GM19099 (cell line): ENCODE measurements around the gene UBL4A.

Experiments used
- POLR2A ChIP-seq: IDR thresholded peaks from 3 replicates; pipeline ENCODE4 v1.6.1; 2011; ENCODE audit warnings: low read depth; ENCODE audit not compliant: insufficient read length; ENCODE audit errors: extremely low read depth

The UBL4A gene

DNA sequence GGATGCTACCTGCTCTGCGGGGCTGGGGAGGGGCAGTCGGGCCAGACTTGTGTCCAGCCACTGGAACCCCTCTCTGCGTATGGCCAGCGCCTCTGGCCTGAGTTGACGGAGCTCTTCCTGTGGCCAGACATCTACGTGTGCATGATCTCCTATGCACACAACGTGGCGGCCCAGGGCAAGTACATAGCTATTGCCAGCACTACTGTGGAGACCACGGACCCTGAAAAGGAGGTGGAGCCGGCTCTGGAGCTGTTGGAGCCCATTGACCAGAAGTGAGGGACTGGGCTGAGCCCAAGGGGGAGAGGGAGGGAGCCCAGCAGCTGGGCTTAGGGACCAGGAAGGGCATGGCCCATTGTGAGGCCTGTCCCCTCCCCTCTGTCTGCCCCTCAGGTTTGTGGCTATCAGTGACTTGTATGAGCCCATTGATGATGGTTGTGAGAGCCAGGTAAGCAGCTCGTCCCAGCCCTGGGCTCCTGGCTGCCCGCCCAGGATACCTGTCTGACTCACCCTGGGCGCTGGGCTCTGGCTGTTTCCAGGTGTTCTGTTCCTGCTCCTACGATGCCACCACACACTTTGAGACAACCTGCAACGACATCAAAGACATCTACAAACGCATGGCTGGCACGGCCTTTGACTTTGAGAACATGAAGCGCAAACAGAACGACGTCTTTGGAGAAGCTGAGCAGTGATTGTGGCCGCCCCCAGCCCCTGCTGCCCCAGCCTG lies 44.3 kb downstream of the UBL4A start:
- no peak for TF ChIP-seq POLR2A

- TF ChIP-seq POLR2A = no peak
These were observed 44.9 kb downstream of the UBL4A start for GRCh38 chrX:154441564-154441963.

- no peak for TF ChIP-seq POLR2A
These were observed 45.6 kb downstream of the UBL4A start for GRCh38 chrX:154440623-154441357.

- no peak for TF ChIP-seq POLR2A
These were observed 46.6 kb downstream of the UBL4A start for GRCh38 chrX:154439841-154440240.

DNA sequence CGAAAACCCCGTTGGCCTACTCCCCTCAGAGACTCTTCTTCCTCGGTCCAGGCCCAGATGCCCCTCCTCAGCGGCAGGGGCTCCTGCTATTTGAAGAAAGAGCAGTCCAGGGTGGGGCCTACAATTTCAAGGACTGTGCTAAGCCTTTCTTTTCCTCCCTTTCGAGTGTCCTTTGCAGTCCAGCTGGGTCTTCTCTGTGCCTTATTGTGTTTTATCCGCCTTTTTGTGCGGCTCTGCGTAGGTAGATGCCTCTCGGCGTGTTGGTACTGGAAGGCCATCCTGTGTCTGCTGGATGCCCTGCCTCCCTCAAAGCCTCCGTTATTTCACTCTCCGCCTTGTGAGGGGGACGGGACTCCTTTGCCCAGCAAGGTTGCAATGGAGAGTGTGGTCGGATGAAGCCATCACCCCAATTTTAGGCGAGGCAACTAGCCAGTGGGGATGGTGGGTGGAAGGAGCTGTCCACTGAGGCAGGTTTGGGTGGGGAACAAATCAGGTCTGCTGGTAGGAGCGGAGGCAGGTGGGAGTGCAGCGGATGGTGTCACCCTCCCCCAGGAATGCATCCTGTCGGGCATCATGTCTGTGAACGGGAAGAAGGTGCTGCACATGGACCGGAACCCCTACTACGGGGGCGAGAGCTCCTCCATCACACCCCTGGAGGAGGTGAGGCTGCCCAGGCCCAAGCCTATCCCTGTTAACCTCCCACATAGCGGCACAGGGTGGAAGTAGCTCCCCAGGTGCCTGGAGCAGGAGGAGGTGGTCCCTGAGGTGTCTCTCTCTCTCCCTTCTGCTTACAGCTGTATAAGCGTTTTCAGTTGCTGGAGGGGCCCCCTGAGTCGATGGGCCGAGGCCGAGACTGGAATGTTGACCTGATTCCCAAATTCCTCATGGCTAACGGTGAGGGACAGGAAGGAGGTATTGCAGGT lies 48.2 kb downstream of the UBL4A start:
- TF ChIP-seq POLR2A = no peak

DNA sequence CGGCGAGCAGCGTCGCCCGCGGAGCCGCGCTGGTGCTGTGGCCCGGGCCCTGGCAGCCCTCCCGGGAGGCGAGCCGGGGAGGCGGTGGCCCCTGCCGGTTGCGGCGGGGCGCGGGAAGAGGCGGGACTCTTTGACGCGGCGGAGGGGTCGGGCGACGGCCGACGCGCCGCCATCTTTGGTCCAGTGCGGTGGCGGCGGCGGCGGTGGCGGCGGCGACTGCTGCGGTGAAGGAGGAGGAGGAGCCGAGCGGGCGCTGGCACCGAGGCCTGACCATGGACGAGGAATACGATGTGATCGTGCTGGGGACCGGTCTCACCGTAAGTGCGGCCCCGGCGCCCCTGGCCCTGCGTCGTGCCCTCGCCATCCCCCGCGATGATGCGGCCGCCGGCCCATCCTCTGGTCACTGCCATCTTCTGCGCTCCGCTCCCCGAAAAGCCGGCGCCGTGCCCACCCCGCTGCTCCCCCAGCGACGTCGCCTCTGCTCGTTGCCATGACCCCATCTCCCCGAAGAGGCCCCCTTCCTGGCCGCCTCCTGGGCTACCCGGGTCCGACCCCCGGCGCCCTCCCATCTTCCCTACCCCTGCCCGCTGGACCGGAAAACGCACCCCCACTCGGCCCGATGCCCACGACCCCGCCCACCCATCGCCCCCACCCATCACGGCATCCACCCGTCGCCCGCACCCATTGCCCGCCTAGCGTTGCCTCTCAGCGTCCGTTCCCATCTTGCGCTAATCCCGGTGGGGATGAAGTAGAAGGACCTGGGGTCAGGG lies 49.2 kb downstream of the UBL4A start, which contains the start of gene GDI1:
GDI1 (plus strand) TSS at position 172 of the 770 bp plus-strand sequence; CDS start at position 273, 101 bp downstream.
- TF ChIP-seq POLR2A = peak; percentile 51

DNA sequence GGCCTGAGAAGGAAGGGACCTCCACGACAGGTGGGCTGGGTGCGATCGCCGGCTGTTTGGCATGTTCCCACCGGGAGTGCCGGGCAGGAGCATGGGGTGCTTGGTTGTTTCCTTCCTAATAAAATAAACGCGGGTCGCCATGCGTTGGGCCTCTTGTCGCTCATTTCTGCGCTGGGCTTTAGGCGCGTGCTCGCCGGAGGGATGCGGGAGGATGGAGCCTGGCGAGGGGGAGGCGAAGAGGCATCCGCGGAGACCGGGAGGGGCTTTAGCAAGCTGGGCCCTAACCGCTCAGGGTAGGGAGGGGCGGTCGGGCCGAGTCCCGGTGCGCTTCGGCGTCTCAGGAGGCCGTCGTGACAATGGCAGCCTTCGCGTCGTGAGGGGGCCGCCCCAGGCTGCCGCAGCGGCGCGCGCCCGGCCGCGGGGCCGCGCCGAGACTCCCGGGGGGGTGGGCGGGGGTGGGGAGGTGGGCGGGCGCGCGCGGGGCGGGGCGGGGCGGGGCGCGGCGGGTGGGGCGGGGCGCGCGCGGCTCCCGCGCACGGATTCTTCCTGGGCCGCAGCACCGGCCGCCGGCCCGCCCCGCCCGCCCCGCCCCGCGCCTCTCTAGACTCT lies 49.9 kb downstream of the UBL4A start:
- TF ChIP-seq POLR2A = no peak

DNA sequence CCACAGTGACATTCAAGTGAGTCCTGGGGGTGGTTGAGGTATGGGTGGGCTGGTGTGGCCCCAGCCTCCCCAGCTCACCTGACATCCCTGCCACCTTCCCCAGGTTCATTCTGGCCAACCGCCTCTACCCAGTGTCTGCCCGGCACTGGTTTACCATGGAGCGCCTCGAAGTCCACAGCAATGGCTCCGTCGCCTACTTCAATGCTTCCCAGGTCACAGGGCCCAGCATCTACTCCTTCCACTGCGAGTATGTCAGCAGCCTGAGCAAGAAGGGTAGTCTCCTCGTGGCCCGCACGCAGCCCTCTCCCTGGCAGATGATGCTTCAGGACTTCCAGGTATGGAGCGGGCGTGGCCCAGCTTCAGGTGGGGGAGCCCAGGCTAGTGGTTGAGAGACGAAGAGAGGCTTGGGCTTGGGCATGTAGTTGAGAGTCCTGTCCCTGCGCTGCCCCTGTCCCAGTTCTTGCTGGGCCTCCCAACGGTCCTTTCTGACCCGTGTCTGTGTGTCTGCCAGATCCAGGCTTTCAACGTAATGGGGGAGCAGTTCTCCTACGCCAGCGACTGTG lies 51.2 kb downstream of the UBL4A start:
- TF ChIP-seq POLR2A = no peak

DNA sequence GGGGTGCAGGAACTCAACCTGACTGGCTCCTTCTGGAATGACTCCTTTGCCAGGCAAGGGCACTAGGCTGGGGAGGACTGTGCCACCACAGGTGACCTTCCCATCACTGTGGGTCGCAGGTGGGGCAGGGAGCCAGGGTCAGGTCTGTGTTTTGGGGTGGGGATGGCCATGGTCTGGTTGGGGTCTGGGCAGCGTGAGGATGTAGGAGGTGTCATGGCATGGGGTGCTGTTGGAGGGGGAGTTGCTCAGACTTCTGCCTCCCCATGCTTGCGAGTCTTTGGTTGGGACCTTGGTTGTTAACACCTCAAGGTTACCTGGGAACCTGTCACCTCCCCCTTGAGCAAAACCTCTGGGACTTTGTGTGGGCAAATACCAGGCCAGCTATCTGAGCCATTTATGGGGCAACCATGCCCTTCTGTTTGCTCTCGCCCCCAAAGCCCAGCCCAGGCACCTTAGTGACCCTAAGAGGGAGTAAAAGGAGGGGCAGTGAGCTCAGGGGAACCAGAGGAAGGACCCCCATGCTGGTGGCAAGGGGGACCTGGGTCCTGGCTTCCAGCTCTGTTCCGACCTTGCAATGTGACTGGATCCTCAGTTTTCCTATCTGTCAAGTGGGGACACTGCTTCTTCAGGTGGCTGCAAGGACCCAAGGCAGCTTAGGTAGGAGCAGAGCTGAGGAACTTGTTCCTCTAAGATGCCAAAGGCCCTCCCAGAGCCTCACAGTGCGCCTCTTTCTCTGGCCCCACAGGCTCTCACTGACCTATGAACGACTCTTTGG lies 51.8 kb downstream of the UBL4A start:
- TF ChIP-seq POLR2A = no peak
